Astrocyte of the spinal cord (primary cell): ENCODE measurements around the gene NAPG.
A peak's percentile ranks its signal among the peaks of the same experiment; 100 is the strongest.

Experiments
- DNase-seq: peaks from one replicate; pipeline ENCODE4 v3.0.0; 2011; ENCODE audit warnings: low read depth, low spot score
- H3K4me3 ChIP-seq: 2 replicates; pipeline ENCODE4 v1.5.1; 2011; ENCODE audit warnings: low read depth, mild to moderate bottlenecking, low read length, moderate library complexity
- in situ Hi-C: cut with HindIII; loops from 2 replicates; pipeline ENCODE4 v1.10.0; 2017; ENCODE audit warnings: low sequenced_read_pairs
- TF ChIP-seq, protein P1 (sequence below): IDR thresholded peaks from 2 replicates; pipeline ENCODE4 v1.5.1; 2012; ENCODE audit warnings: low read depth, mild to moderate bottlenecking, low read length, inconsistent platforms

Gene NAPG

GRCh38 chr18:10557085-10557677 lies 31.4 kb downstream of the NAPG start:
- TF ChIP-seq, protein P1, sequence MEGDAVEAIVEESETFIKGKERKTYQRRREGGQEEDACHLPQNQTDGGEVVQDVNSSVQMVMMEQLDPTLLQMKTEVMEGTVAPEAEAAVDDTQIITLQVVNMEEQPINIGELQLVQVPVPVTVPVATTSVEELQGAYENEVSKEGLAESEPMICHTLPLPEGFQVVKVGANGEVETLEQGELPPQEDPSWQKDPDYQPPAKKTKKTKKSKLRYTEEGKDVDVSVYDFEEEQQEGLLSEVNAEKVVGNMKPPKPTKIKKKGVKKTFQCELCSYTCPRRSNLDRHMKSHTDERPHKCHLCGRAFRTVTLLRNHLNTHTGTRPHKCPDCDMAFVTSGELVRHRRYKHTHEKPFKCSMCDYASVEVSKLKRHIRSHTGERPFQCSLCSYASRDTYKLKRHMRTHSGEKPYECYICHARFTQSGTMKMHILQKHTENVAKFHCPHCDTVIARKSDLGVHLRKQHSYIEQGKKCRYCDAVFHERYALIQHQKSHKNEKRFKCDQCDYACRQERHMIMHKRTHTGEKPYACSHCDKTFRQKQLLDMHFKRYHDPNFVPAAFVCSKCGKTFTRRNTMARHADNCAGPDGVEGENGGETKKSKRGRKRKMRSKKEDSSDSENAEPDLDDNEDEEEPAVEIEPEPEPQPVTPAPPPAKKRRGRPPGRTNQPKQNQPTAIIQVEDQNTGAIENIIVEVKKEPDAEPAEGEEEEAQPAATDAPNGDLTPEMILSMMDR: no peak
- in situ Hi-C loops: no loop called here
- no peak for DNase-seq
- no peak overlapping the region for H3K4me3 ChIP-seq

- DNase-seq: no peak
- no peak overlapping the region for H3K4me3 ChIP-seq
- in situ Hi-C loops: no loop called here
- TF ChIP-seq, protein P1: no peak
These were observed 32.6 kb downstream of the NAPG start for GRCh38 chr18:10558243-10558966.

DNA sequence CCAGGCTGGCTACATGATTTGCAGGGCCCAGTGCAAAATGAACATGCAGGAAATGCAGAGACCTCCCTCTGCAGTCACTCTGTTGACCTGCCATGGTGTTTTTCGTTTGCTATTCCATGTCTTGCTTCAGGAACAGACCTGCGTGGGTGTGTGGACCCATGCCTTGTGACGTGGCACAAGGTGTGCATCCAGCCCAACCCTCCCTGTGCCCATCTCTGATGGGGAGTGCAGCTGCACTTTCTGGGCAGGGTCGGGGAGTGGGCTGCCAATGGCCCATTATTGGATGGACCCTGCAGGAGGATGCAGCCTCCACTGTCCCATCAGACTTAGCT lies 33.1 kb downstream of the NAPG start:
- H3K4me3 ChIP-seq: no peak overlapping the region
- in situ Hi-C loops: no loop called here
- no peak for DNase-seq
- TF ChIP-seq, protein P1: no peak

DNA sequence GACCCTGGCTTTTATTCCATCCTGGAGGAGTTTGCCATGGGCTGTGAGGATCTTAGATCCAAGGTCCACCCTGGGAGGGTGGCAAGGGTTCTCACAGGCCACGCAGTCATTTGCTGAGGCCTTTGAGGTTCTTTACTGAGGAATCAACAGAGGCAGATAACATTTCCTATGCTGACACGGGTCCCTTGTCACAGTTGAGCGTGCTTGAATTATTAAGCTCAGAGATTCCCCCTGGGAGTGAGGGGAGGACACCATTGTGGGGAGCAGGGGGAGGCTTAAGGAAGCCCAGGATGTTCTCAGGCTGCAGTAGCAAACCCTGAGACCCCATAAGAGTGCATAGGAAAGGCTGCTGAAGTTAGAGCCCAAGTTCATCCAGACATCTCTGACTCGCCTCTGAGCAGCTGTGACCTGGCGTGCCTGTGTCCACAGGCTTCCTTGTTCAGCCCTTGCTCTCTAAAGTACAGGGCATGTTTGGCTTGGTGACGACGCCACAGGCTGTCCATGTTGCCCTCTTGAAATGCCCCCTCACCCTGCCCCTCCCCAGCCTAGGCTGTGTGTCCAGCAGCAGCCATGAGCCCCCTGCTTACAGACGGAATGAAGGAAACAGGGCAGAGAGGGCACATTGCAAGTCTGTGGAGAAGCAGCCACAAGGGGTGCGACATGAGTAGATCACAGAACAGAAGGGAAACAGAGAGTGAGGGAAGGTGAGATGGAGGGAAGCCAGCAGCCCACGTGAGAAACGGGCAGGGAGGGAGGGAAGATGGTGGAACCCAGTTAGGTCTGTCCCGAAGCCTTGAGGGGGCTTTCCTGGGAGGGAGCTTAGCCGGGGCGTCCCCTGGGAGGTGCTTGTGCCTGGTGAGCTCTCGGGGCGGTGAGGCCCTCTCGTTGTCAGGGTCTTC lies 34.0 kb downstream of the NAPG start:
- no peak for DNase-seq
- peak overlapping the region; percentile 21 for H3K4me3 ChIP-seq
- TF ChIP-seq, protein P1: no peak
- in situ Hi-C loops: no loop called here

GRCh38 chr18:10560452-10561045 lies 34.7 kb downstream of the NAPG start:
- TF ChIP-seq, protein P1: peak; percentile 78
- H3K4me3 ChIP-seq: peak overlapping the region; percentile 21
- in situ Hi-C loops: no loop called here
- DNase-seq: peak; percentile 72

DNA sequence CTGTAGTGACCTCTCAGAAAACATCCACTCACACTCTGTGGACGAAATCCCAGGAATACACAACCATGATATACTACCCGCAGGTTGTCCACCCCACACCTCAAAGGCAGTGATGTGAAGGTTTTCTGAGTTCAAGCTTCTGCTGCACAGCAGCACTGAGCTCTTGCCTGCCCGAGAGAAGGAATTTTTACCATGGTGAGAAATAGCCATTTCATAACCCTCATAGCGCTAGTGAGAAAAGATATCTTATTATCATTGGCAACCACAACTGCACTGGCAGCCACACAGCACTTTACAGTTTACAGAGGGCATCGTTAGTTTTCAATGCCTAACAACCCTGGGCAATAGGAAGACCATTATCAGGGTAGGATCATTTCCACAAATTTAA lies 36.9 kb downstream of the NAPG start:
- no peak overlapping the region for H3K4me3 ChIP-seq
- no peak for DNase-seq
- TF ChIP-seq, protein P1: no peak
- in situ Hi-C loops: no loop called here
